Measurements from ENCODE around the gene PRKAR1B. TPM values are rescaled to one million over a fixed set of nuclear protein-coding genes. Genes with fewer than 3 reads are reported as not detected.

Gene PRKAR1B
- total RNA-seq, 1 donor from 2014 or later = 14.7 TPM

- H3K4me3 Mint-ChIP-seq (ENCODE audit: unreplicated experiment) = no peak overlapping the region
- no peak overlapping the region for H3K27ac ChIP-seq (ENCODE audit: low read depth, low read length)
- peak overlapping the region; percentile 44 for H3K27ac Mint-ChIP-seq (ENCODE audit: unreplicated experiment)
- peaks cover 11% of the 10 kb centered on the region for H3K4me1 ChIP-seq (ENCODE audit: insufficient read depth, low read length)
- H3K27me3 Mint-ChIP-seq (ENCODE audit: low read depth, unreplicated experiment) = no peaks in the 10 kb centered on the region
- H3K36me3 ChIP-seq (ENCODE audit: insufficient read depth, low read length) = no peaks in the 10 kb centered on the region
- H3K4me1 Mint-ChIP-seq (ENCODE audit: low read depth, unreplicated experiment) = peaks cover 7% of the 10 kb centered on the region
- no peaks in the 10 kb centered on the region for H4K20me1 ChIP-seq (ENCODE audit: insufficient read depth, low read length)
- no peak overlapping the region for H3K4me3 ChIP-seq (ENCODE audit: insufficient read depth, low read depth, low read length)
- no peak for DNase-seq (ENCODE audit: low read depth)
- no peaks in the 10 kb centered on the region for H3K9me3 Mint-ChIP-seq (ENCODE audit: unreplicated experiment)
- H3K36me3 Mint-ChIP-seq (ENCODE audit: low read depth, unreplicated experiment) = peaks cover 2% of the 10 kb centered on the region
- TF ChIP-seq CTCF (IDR thresholded peaks at IDR 0.05; ENCODE audit: insufficient read depth, low read depth, low read length) (no peak), EZH2 (IDR thresholded peaks at IDR 0.05; ENCODE audit: insufficient read depth, low read length) (no peak)
- peak overlapping the region; percentile 17 for H3K9ac ChIP-seq (ENCODE audit: low read length)
- peak overlapping the region; percentile 41 for H3K4me2 ChIP-seq (ENCODE audit: low read length)
- H3K9me3 ChIP-seq (ENCODE audit: insufficient read depth, low read depth, low read length) = no peaks in the 10 kb centered on the region
- no peak overlapping the region for H2AFZ ChIP-seq (ENCODE audit: low read depth, low read length)
- FAIRE-seq = no peak
- no peaks in the 10 kb centered on the region for H3K27me3 ChIP-seq (ENCODE audit: insufficient read depth, low read length)
- H3K79me2 ChIP-seq (ENCODE audit: insufficient read depth, low read length) = no peaks in the 10 kb centered on the region
Observed at GRCh38 chr7:611281-611810, 115.7 kb downstream of the PRKAR1B start.

GRCh38 chr7:610531-611280, 116.4 kb downstream of the PRKAR1B start:
- H3K9me3 ChIP-seq (ENCODE audit: insufficient read depth, low read depth, low read length) = no peaks in the 10 kb centered on the region
- peak overlapping the region; percentile 51 for H3K27ac Mint-ChIP-seq (ENCODE audit: unreplicated experiment)
- peak overlapping the region; percentile 60 for H2AFZ ChIP-seq (ENCODE audit: low read depth, low read length)
- H3K9ac ChIP-seq (ENCODE audit: low read length) = peak overlapping the region; percentile 17
- H3K4me2 ChIP-seq (ENCODE audit: low read length) = peak overlapping the region; percentile 41
- H3K27me3 Mint-ChIP-seq (ENCODE audit: low read depth, unreplicated experiment) = no peaks in the 10 kb centered on the region
- H3K27ac ChIP-seq (ENCODE audit: low read depth, low read length) = no peak overlapping the region
- peaks cover 2% of the 10 kb centered on the region for H3K36me3 Mint-ChIP-seq (ENCODE audit: low read depth, unreplicated experiment)
- H4K20me1 ChIP-seq (ENCODE audit: insufficient read depth, low read length) = no peaks in the 10 kb centered on the region
- no peak overlapping the region for H3K4me3 Mint-ChIP-seq (ENCODE audit: unreplicated experiment)
- no peak for TF ChIP-seq EZH2 (IDR thresholded peaks at IDR 0.05; ENCODE audit: insufficient read depth, low read length)
- TF ChIP-seq CTCF (IDR thresholded peaks at IDR 0.05; ENCODE audit: insufficient read depth, low read depth, low read length) = no peak
- H3K4me1 Mint-ChIP-seq (ENCODE audit: low read depth, unreplicated experiment) = peaks cover 7% of the 10 kb centered on the region
- no peaks in the 10 kb centered on the region for H3K36me3 ChIP-seq (ENCODE audit: insufficient read depth, low read length)
- H3K79me2 ChIP-seq (ENCODE audit: insufficient read depth, low read length) = no peaks in the 10 kb centered on the region
- no peaks in the 10 kb centered on the region for H3K27me3 ChIP-seq (ENCODE audit: insufficient read depth, low read length)
- no peak for DNase-seq (ENCODE audit: low read depth)
- FAIRE-seq = no peak
- peaks cover 11% of the 10 kb centered on the region for H3K4me1 ChIP-seq (ENCODE audit: insufficient read depth, low read length)
- H3K4me3 ChIP-seq (ENCODE audit: insufficient read depth, low read depth, low read length) = no peak overlapping the region
- no peaks in the 10 kb centered on the region for H3K9me3 Mint-ChIP-seq (ENCODE audit: unreplicated experiment)

- DNase-seq (ENCODE audit: low read depth) = no peak
- H3K27ac ChIP-seq (ENCODE audit: low read depth, low read length) = no peak overlapping the region
Observed at GRCh38 chr7:610141-610530, 116.9 kb downstream of the PRKAR1B start.

More at GRCh38 chr7:610141-610530, 116.9 kb downstream of the PRKAR1B start:
- Mint-ChIP-seq H3K9me3 (ENCODE audit: unreplicated experiment) (no peaks in the 10 kb centered on the region), H3K27me3 (ENCODE audit: low read depth, unreplicated experiment) (no peaks in the 10 kb centered on the region), H3K27ac (ENCODE audit: unreplicated experiment) (no peak overlapping the region), H3K4me3 (ENCODE audit: unreplicated experiment) (no peak overlapping the region), H3K4me1 (ENCODE audit: low read depth, unreplicated experiment) (peaks cover 7% of the 10 kb centered on the region), H3K36me3 (ENCODE audit: low read depth, unreplicated experiment) (peaks cover 2% of the 10 kb centered on the region)
- Histone ChIP-seq H3K79me2 (ENCODE audit: insufficient read depth, low read length) (no peaks in the 10 kb centered on the region), H3K4me3 (ENCODE audit: insufficient read depth, low read depth, low read length) (no peak overlapping the region), H2AFZ (ENCODE audit: low read depth, low read length) (peak overlapping the region; percentile 60), H3K27me3 (ENCODE audit: insufficient read depth, low read length) (no peaks in the 10 kb centered on the region), H3K4me1 (ENCODE audit: insufficient read depth, low read length) (peaks cover 16% of the 10 kb centered on the region), H3K4me2 (ENCODE audit: low read length) (no peak overlapping the region), H3K9ac (ENCODE audit: low read length) (no peak overlapping the region), H3K36me3 (ENCODE audit: insufficient read depth, low read length) (no peaks in the 10 kb centered on the region), H4K20me1 (ENCODE audit: insufficient read depth, low read length) (no peaks in the 10 kb centered on the region), H3K9me3 (ENCODE audit: insufficient read depth, low read depth, low read length) (no peaks in the 10 kb centered on the region)
- no peak for FAIRE-seq
- TF ChIP-seq CTCF (IDR thresholded peaks at IDR 0.05; ENCODE audit: insufficient read depth, low read depth, low read length) = no peak
- TF ChIP-seq EZH2 (IDR thresholded peaks at IDR 0.05; ENCODE audit: insufficient read depth, low read length) = no peak

Measured in astrocyte (in vitro differentiated cells and primary cell).